Lung microvascular endothelial cell (primary cell): ENCODE results near the gene DAPP1. TPM values are rescaled to one million over a fixed set of nuclear protein-coding genes. Genes with fewer than 3 reads are reported as not detected.
"Not testable (repeated sequence)": the region's sequence is repeated elsewhere in the genome, so short reads cannot be mapped to it uniquely, and the experiment has no call there.

Experiments used
- DNase-seq, 2 donors: peaks; one replicate each; pipeline versions ENCODE4 v3.0.0 to v3.0.0-alpha.2; 2010; ENCODE audit warnings: low read depth in 2 of 2
- total RNA-seq: library from RNA; depleted of rRNA; stranded (reverse); fragments of >200 nt; gene quantifications from 2 replicates; pipeline ENCODE4 v1.2.1, GENCODE V29; 2014

The DAPP1 gene
- total RNA-seq, 1 donor from 2014 or later = not detected

GRCh38 chr4:99824070-99824599, 7.5 kb downstream of the DAPP1 start:
- no peak for DNase-seq

GRCh38 chr4:99825272-99825671, 8.6 kb downstream of the DAPP1 start:
- no peak for DNase-seq

GRCh38 chr4:99826016-99826415, 9.4 kb downstream of the DAPP1 start:
- no peak for DNase-seq

- no peak for DNase-seq
Observed at GRCh38 chr4:99827454-99827853, 10.8 kb downstream of the DAPP1 start.

GRCh38 chr4:99827857-99828256, 11.2 kb downstream of the DAPP1 start:
- DNase-seq = no peak

DNA sequence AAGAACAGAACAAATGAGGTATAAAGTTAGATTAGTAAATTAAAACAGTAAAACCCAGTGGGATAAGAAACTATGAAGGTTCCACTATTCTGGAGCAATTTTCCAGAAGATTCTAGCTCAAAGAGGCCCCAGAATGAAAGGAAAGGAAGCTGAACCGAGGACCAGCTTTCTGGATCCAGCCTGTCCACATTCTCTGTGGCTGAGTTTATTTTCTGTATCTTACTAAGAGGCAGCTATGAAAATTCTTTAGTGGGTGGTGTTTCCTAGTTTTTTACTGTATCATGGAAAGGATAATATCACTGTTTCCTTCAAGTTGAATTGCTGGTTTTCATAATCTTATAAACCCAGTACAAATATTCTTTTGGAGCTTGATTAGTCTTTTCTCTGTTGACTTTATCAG, 11.8 kb downstream of the DAPP1 start:
- DNase-seq = no peak

- DNase-seq = not testable (repeated sequence)
Observed at GRCh38 chr4:99830051-99830450, 13.4 kb downstream of the DAPP1 start.

GRCh38 chr4:99832321-99832720, 15.7 kb downstream of the DAPP1 start:
- no peak for DNase-seq

GRCh38 chr4:99832758-99833157, 16.1 kb downstream of the DAPP1 start:
- DNase-seq = no peak

- DNase-seq = no peak
Observed at GRCh38 chr4:99833756-99834155, 17.1 kb downstream of the DAPP1 start.

DNA sequence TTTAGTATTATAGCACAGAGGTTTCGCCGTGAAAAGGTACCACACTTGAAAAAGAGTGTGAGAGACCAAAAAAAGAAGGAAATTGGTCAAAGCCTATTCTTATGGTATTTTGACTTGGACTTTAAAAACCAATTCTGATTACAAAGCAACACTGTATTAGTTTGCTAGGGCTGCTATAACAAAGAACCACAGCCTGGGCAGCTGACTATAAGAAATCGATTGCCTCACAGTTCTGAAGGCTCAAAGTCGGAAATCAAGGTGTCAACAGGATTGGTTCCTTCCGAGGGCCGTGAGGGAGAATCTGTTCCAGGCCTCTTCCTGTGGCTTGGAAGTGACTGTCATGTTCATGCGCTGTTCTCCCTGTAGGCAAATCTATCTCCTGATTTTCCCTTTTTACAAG, 17.9 kb downstream of the DAPP1 start:
- no peak for DNase-seq

DNA sequence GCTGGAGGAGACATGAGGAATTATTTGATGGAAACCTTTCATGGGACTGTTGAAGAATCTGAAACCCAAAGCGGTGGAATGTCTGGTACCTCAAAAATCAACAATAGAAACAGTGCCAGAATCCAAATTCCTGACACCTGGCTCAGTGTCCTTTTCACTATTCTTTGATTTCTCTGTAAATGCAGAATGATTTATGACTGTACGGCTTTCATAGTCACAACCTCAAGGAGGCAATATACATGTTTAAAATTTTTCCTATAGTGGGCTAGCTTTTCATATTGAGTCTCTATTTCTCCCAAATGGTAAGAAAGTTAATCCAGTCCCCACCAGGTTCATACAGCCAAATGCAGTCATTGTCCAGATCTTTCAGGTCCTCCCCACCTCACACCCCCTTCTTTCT, 19.3 kb downstream of the DAPP1 start:
- DNase-seq = no peak

GRCh38 chr4:99838927-99839326, 22.3 kb downstream of the DAPP1 start:
- DNase-seq = no peak

- no peak for DNase-seq
Observed at GRCh38 chr4:99841129-99841528, 24.5 kb downstream of the DAPP1 start.

- no peak for DNase-seq
Observed at GRCh38 chr4:99843413-99843812, 26.8 kb downstream of the DAPP1 start.

GRCh38 chr4:99844048-99844447, 27.4 kb downstream of the DAPP1 start:
- no peak for DNase-seq

GRCh38 chr4:99845179-99845578, 28.6 kb downstream of the DAPP1 start:
- no peak for DNase-seq

- DNase-seq = no peak
Observed at GRCh38 chr4:99845708-99846469, 29.3 kb downstream of the DAPP1 start.

DNA sequence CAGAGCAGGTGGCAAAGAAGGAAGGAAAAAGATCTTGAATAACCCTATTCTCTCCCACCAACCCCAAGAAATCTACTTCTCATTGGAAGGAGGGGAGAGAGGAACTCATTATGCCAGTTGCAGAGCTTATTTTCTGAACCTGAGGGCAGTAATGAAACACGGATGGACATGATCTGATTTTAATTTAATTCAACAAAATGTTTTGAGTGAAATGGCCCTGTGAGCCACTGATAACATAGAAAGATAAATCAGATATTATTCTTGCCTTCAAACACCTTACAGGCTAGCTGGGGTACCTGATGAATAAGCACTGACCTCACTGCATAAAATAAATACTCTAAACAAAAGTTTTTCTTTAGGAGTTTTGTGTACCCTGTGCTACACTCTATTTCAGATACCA, 30.3 kb downstream of the DAPP1 start:
- no peak for DNase-seq

GRCh38 chr4:99847362-99847976, 30.8 kb downstream of the DAPP1 start:
- no peak for DNase-seq

DNA sequence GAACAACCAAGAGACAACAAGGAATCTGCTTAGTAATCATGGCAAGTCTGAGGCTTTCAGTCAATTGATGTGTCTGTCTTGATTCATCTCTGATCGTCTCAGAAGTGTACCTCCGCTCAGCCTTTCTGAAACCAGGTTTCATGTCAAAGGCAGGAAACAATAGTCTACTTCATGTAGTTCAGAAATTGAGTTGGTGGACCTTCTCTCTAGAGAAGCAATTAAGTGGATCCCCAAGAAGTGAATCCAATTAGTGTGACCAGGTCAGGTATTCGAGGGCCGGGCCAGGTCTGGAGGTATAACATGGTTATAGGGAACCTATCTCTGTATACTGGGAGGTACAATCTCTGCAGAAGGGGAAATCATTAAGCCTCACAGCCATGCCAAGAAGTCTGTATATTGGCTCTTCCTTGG, 32.0 kb downstream of the DAPP1 start:
- DNase-seq = no peak

GRCh38 chr4:99852199-99852749, 35.6 kb downstream of the DAPP1 start:
- DNase-seq = no peak

GRCh38 chr4:99853190-99853589, 36.6 kb downstream of the DAPP1 start:
- DNase-seq = no peak
